Transverse colon (tissue), 4 donors: ENCODE measurements around the gene MUC12.
A peak's percentile ranks its signal among the peaks of the same experiment; 100 is the strongest.

Experiments
- CTCF ChIP-seq, 5 experiments: fragments of 200-600 bp in 3 of 5; fragments of 450-650 bp in 2 of 5; sonication (generic) in 3 of 5; IDR thresholded peaks; 1 replicate in 2 of 5; 2 replicates in 3 of 5; pipeline ENCODE4 v1.5.1; 2016 to 2017; ENCODE audit warnings: antibody characterized with exemption in 5 of 5, inconsistent platforms in 3 of 5, mild to moderate bottlenecking in 2 of 5, moderate library complexity in 1 of 5
- POLR2A ChIP-seq: fragments of 450-650 bp; IDR thresholded peaks from one replicate; pipeline ENCODE4 v1.6.1; 2016; ENCODE audit warnings: antibody characterized with exemption, mild to moderate bottlenecking, moderate library complexity
- POLR2AphosphoS5 ChIP-seq, 3 donors: sonication (generic); formaldehyde crosslinking; IDR thresholded peaks; one replicate each; pipeline ENCODE4 v1.6.1; 2016; ENCODE audit warnings: antibody characterized with exemption in 3 of 3

- TF ChIP-seq POLR2AphosphoS5 (IDR thresholded peaks at IDR 0.05) (no peak), CTCF (IDR thresholded peaks at IDR 0.05) (no peak), POLR2A (peak; percentile 20)
Measured at GRCh38 chr7:101017064-101017777, 47.9 kb downstream of the MUC12 start.
